Transverse colon (tissue), 4 donors: Measurements from ENCODE around the gene GPR153. TPM values are rescaled to one million over a fixed set of nuclear protein-coding genes. Genes with fewer than 3 reads are reported as not detected.

Source experiments
- DNase-seq: peaks from one replicate; pipeline ENCODE4 v3.0.0-alpha.2; 2019
- H3K27ac ChIP-seq, 4 donors: fragments of 200-600 bp; sonication (generic); 2 replicates each; pipeline ENCODE4 v1.5.1; 2016 to 2018; ENCODE audit warnings: inconsistent platforms in 4 of 4
- H3K27me3 ChIP-seq: fragments of 200-600 bp; sonication (generic); 2 replicates; pipeline ENCODE4 v1.5.1; 2017; ENCODE audit warnings: inconsistent platforms
- H3K36me3 ChIP-seq, 4 donors: fragments of 200-600 bp; sonication (generic); 2 replicates each; pipeline ENCODE4 v1.5.1; 2017 to 2019; ENCODE audit warnings: inconsistent platforms in 4 of 4
- H3K4me1 ChIP-seq, 4 donors: fragments of 200-600 bp; sonication (generic); 2 replicates each; pipeline ENCODE4 v1.5.1; 2017 to 2020; ENCODE audit warnings: inconsistent platforms in 4 of 4
- H3K4me3 ChIP-seq, 4 donors: fragments of 200-600 bp; sonication (generic); 1 replicate in 1 of 4; 2 replicates in 3 of 4; pipeline versions ENCODE4 v1.5.1 to v1.6.1; 2017 to 2019; ENCODE audit warnings: inconsistent platforms in 4 of 4
- H3K9me3 ChIP-seq, 2 donors: fragments of 200-600 bp; sonication (generic); 2 replicates each; pipeline ENCODE4 v1.5.1; 2017 to 2019; ENCODE audit warnings: inconsistent platforms in 2 of 2
- CTCF ChIP-seq, 5 experiments: fragments of 200-600 bp in 3 of 5; fragments of 450-650 bp in 2 of 5; sonication (generic) in 3 of 5; IDR thresholded peaks; 1 replicate in 2 of 5; 2 replicates in 3 of 5; pipeline ENCODE4 v1.5.1; 2016 to 2017; ENCODE audit warnings: antibody characterized with exemption in 5 of 5, inconsistent platforms in 3 of 5, mild to moderate bottlenecking in 2 of 5, moderate library complexity in 1 of 5
- EP300 ChIP-seq: sonication (generic); formaldehyde crosslinking; IDR thresholded peaks from one replicate; pipeline ENCODE4 v1.6.1; 2017; ENCODE audit warnings: antibody characterized with exemption, low read depth
- POLR2A ChIP-seq: fragments of 450-650 bp; IDR thresholded peaks from one replicate; pipeline ENCODE4 v1.6.1; 2016; ENCODE audit warnings: antibody characterized with exemption, mild to moderate bottlenecking, moderate library complexity
- POLR2AphosphoS5 ChIP-seq, 3 donors: sonication (generic); formaldehyde crosslinking; IDR thresholded peaks; one replicate each; pipeline ENCODE4 v1.6.1; 2016; ENCODE audit warnings: antibody characterized with exemption in 3 of 3
- WGBS, 2 donors: methylation state at CpG; one replicate each; pipeline ENCODE4 v1.1.5; 2018; ENCODE audit warnings: low coverage in 1 of 2; 5-methylcytosine and 5-hydroxymethylcytosine counted together
- in situ Hi-C, 4 donors: fragments of 200-750 bp; cut with MboI; loops; one replicate each; pipeline versions ENCODE4 v1.15.0 to v1.15.1; 2017; ENCODE audit warnings: low sequenced_read_pairs in 3 of 4, low pct_ligation_motif_present in 1 of 4, low pct_unique_long_range_greater_than_20kb in 1 of 4
- intact Hi-C: fragments of 100-400 bp; cut with DNase I; formaldehyde crosslinking; loops from one replicate; pipeline ENCODE4 v1.15.1; 2023; ENCODE audit warnings: low total_unique reads
- total RNA-seq, 4 donors: library from RNA; depleted of rRNA; stranded (reverse); fragments of >200 nt; gene quantifications; one replicate each; pipeline ENCODE4 v1.1.0, GENCODE V29; 2016

Gene GPR153
- total RNA-seq, 4 donors from 2014 or later, result 15.6 to 38.2 (median 27.8) TPM

- H3K27ac ChIP-seq, result no peak overlapping the region
- no peak overlapping the region for H3K4me3 ChIP-seq
- in situ Hi-C loops, result loop anchor here in 2 of 4 donors (10.0 kb wide), 2 partner anchors 86 to 146 kb away; no protein-coding TSS in a partner anchor
- DNase-seq, result peak; percentile 56
- H3K4me1 ChIP-seq, result peaks cover 5 to 25% (median 22%) of the 10 kb centered on the region in 4 donors
- TF ChIP-seq CTCF (IDR thresholded peaks at IDR 0.05) (no peak), POLR2AphosphoS5 (IDR thresholded peaks at IDR 0.05) (no peak), POLR2A (no peak), EP300 (no peak)
- no peaks in the 10 kb centered on the region for H3K9me3 ChIP-seq
- H3K27me3 ChIP-seq, result peaks cover 20% of the 10 kb centered on the region
- no peaks in the 10 kb centered on the region for H3K36me3 ChIP-seq
- intact Hi-C loops, result no loop called here
- WGBS, 2 donors, result 77 to 80% methylated on average over 1 to 9 of the region's 10 CpGs
These were observed 2.2 kb downstream of the GPR153 start for GRCh38 chr1:6258675-6259074.

GRCh38 chr1:6257541-6258069 lies 3.3 kb downstream of the GPR153 start:
- WGBS, 2 donors, result 96% methylated on average over 8 of the region's 8 CpGs; no CpG with 5 or more reads in 1 of the 2 donors
- in situ Hi-C loops, result loop anchor here in 2 of 4 donors (10.0 kb wide), 2 partner anchors 87 to 147 kb away; no protein-coding TSS in a partner anchor

GRCh38 chr1:6256645-6257044 lies 4.3 kb downstream of the GPR153 start:
- no peak overlapping the region for H3K27ac ChIP-seq
- no peak overlapping the region for H3K4me3 ChIP-seq
- WGBS, 2 donors, result 90 to 95% methylated on average over 2 to 13 of the region's 13 CpGs
- H3K36me3 ChIP-seq, result no peaks in the 10 kb centered on the region
- DNase-seq, result no peak
- TF ChIP-seq POLR2AphosphoS5 (IDR thresholded peaks at IDR 0.05) (no peak), CTCF (IDR thresholded peaks at IDR 0.05) (no peak), POLR2A (no peak), EP300 (no peak)
- in situ Hi-C loops, result loop anchor here in 2 of 4 donors (10.0 kb wide), 2 partner anchors 88 to 148 kb away; no protein-coding TSS in a partner anchor
- peaks cover 5 to 25% (median 20%) of the 10 kb centered on the region in 4 donors for H3K4me1 ChIP-seq
- peaks cover 29% of the 10 kb centered on the region for H3K27me3 ChIP-seq
- intact Hi-C loops, result no loop called here
- no peaks in the 10 kb centered on the region for H3K9me3 ChIP-seq

More at GRCh38 chr1:6257541-6258069, 3.3 kb downstream of the GPR153 start:
- no peak overlapping the region for H3K27ac ChIP-seq
- TF ChIP-seq CTCF (IDR thresholded peaks at IDR 0.05) (no peak), EP300 (no peak), POLR2A (no peak), POLR2AphosphoS5 (IDR thresholded peaks at IDR 0.05) (no peak)
- H3K9me3 ChIP-seq, result no peaks in the 10 kb centered on the region
- no peaks in the 10 kb centered on the region for H3K36me3 ChIP-seq
- H3K4me3 ChIP-seq, result no peak overlapping the region
- H3K4me1 ChIP-seq, result peaks cover 5 to 25% (median 22%) of the 10 kb centered on the region in 4 donors
- no peak for DNase-seq
- H3K27me3 ChIP-seq, result peaks cover 24% of the 10 kb centered on the region
- intact Hi-C loops, result no loop called here

GRCh38 chr1:6254691-6255090 lies 6.2 kb downstream of the GPR153 start:
- no peak for TF ChIP-seq POLR2A
- TF ChIP-seq POLR2AphosphoS5 (IDR thresholded peaks at IDR 0.05), result no peak
- no peak for TF ChIP-seq CTCF (IDR thresholded peaks at IDR 0.05)
- TF ChIP-seq EP300, result no peak
- WGBS, 2 donors, result 90% methylated on average over 16 of the region's 16 CpGs; no CpG with 5 or more reads in 1 of the 2 donors
- H3K27me3 ChIP-seq, result peaks cover 35% of the 10 kb centered on the region
- no peaks in the 10 kb centered on the region for H3K36me3 ChIP-seq
- no peak overlapping the region for H3K27ac ChIP-seq
- in situ Hi-C loops (loop anchor here in 3 of 4 donors (5.0 to 10.0 kb wide), 3 partner anchors 88 to 150 kb away; no protein-coding TSS in a partner anchor), intact Hi-C loops (no loop called here)
- H3K9me3 ChIP-seq, result no peaks in the 10 kb centered on the region
- peaks cover 4 to 16% (median 11%) of the 10 kb centered on the region in 4 donors for H3K4me1 ChIP-seq
- DNase-seq, result no peak
- no peak overlapping the region for H3K4me3 ChIP-seq
